HG02943 (cell line): ENCODE results near the gene MYOG.

ENCODE experiments used
- ATAC-seq: cut with Tn5 transposase; IDR thresholded peaks from one replicate; pipeline ENCODE4 v1.9.1; 2021; ENCODE audit warnings: mild to moderate bottlenecking, low read depth, moderate library complexity; ENCODE audit not compliant: unreplicated experiment

MYOG gene

DNA sequence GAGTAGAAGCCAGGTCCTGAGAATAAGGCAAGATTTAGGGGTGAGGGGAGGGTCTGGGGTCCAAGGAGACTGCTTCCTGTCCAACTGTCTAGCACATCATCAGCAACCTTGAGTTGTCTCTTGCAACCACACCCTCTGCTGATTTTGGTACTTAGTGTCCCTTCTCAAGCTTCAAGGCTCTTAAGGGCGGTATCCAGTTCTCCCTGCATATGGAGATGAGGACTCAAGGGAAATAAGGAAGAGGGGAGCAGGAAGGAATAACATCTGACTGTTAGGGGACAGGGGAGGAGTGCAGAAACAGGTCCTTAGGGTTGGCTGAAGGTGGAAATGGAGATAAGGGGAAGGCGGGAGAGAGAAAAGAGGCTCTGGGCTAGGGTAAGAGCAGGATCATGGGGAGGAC, 12.3 kb downstream of the MYOG start:
- ATAC-seq: no peak

DNA sequence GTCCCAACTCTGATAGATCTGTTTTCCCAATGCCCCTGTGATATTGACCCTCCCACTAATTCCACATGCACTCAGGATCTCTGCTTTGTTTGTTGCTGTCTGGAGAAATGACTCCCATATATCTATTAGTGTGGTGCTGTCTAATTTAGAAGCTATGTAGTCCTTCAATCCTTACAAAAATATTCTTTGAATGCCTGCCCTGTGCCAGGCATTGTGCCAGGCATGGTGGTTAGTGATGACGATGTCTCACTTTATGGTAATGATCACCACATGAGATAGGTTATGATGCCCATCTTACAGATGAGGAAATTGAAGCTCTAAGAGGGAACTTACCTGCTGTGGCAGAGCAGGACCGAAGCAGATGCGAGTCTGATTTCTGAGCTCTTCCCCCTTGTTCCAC, 12.9 kb downstream of the MYOG start:
- ATAC-seq: no peak

DNA sequence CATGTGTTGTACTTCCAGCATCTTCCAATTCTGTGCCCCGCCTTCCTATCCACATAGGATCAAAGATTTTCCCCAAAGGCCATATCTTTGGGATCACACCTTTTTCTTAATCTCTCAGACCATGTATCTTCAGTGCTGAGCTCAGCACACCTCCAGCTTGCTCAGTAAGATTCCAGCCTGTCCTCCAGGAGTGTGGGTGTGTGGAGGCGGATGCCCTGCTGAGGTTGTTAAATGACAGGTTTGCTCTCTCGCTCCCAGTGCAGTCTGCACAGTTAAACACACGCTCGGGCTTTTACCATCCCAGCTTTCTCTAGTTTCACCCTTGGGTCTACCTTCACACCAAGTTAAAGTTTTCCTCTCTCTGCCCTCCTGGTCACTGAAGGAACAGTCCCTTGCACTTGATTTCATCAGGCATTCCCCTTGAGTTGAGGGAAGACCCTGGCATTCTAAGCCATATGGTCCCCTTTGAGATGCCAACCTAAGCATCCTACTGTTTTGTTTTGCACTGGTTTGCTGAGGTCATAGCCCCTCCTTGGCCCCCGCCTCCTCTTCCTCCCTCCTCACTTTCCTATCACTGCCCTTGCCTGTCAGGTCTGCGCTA, 13.7 kb downstream of the MYOG start:
- no peak for ATAC-seq

DNA sequence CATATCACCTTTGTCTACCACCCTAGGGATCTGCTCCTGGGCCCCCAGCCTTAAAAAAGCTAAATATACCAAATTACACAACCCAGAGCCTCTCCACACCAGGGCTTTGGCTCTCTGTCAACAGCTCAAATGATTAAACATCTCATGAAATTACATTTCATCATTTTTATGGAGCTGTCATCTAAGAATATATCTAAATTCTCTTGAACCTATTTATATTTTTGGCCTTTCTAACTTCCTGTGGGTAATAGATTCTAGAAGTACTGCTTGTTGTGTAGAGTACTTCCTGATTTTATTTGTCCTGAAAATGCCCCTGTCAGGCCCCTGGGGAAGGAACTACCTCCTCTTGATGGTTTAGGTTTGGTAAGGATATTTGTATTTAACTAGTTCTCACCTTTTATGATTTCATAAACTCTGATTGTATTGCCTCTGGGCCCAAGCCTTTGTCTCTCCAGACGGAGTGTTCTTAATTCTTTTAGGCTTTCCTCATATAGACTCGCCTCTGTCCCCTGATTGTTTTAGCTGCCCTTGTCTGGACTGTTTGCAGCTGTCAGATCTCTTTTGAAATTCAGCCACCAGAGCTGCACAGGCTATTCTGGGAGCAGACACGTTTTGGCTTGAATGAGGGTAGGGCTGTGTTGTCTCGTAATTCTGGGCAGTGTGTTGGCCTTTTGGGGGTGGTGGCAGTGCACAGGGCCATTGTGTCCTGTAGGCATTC, 16.6 kb downstream of the MYOG start:
- no peak for ATAC-seq

DNA sequence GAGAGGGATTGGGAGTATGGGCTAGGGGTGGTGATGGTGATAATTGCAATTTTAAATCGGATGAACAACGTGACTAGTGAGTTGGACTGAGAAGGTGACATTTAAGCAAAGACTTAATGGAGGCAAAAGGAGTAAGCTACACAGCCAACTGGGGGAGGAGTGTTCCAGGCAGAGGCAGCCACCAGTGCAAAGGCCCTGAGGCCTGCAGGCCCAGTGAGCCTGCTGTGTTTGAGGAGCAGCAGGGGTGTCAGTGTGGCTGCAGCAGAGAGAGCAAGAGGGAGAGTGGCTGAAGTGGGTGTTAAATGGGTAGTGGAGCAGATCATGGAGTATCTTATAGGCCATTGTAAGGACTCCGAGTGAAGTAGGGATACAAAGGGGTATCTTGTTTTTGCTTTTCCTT, 18.8 kb downstream of the MYOG start:
- no peak for ATAC-seq

DNA sequence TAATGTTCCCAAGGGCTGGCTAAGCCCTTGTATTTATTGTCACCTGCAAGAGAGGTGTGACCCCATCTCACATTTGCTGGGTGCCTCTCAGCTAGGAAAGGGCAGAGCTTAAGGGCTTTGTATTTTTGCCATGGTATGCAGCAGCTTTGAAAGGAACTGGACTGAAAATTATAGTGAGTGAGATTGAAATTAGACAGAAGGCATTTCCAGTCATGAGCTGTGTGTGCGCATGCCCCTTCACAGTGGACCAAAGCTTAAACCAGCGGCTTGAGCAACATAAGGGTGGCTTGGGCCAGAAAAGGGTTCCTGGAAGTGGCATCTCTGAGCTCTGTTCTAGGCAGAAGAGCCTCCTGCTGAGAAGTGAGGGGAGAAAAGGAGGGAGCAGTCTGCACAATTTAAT, 19.8 kb downstream of the MYOG start:
- ATAC-seq: no peak

DNA sequence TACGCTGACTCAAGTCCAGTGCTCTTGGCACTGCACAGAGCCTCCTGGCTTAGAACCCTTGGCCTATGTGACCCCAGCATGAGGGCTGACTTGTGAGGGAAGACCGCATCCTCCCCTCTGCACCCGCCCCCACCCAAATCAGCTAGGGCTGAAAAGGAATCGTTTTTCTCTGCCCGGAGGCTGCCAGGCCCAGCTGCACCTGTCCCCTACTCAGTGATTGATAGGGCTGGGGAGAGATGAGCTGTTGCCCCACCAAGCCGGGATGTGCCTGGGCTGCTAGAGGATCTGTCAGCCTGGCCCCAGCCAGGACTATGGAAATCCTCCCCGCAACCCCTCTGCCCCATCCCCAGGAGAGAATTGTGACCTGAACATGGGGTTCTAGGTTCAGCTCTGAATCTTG, 20.6 kb downstream of the MYOG start:
- ATAC-seq: no peak

DNA sequence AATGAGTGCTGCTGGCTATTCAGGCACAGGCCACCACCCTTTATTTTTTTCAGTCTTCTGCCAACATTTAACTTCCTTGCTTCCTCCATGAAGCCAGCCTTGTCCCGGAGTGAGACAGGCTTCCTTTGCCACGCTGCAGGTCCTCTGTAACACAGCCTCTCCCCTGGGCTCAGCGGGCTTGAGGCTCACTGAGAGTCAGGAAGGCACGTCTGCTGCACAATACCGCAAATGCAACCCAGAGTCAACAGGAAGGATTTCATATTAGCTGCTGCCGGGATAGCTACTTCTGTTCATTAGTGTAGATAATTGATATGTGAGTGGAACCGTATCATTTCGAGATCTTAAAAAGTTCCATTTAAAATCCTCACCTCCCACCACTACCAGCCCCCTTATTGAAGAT, 22.5 kb downstream of the MYOG start:
- ATAC-seq: no peak

DNA sequence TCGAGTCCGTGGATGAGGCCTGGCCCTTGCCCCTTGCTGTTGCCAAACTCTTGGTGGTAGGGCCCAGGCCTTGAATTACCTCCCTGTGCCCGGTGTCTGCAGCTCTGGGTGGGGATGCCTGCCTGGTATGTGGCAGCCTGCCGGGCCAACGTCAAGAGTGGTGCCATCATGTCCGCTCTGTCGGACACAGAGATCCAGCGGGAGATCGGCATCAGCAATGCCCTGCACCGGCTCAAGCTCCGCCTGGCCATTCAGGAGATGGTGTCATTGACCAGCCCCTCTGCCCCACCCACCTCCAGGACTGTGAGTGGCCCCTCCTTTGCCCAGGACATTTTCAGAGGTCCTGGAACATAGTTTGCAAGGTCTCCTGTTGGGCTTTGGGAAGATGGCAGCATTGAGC, 25.7 kb downstream of the MYOG start:
- no peak for ATAC-seq

DNA sequence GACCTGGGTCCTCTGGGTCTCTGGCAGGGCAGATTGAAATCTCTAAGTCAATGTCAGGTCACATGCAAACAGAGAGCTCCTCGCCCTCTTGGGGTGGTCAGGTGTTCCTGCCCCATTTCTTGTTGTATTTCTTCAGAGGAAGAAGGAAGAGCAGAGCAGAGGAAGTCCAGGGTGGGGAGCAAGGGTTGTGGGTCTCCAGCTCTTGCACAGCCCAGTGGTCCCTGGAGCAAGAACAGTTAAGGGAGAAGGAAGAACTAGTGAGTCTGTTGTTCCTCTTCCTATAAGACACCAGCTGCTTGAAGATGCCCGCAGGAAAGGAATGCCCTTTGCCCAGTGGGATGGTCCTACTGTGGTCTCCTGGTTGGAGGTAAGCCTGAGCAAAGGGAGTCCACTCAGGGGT, 26.3 kb downstream of the MYOG start:
- ATAC-seq: no peak

DNA sequence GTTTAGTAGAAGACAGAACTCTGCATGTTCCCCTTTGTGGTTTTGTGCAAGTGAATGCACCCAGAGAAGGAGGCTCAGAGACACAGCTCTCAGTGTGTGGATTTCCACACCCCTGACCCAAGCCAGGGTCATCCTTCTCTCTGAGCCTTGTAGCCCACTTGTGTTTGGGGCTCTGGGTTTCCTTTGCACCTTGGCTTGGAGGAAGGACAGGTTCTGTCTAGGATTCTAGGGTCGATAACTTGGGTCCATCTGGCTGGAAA, 27.2 kb downstream of the MYOG start:
- no peak for ATAC-seq

DNA sequence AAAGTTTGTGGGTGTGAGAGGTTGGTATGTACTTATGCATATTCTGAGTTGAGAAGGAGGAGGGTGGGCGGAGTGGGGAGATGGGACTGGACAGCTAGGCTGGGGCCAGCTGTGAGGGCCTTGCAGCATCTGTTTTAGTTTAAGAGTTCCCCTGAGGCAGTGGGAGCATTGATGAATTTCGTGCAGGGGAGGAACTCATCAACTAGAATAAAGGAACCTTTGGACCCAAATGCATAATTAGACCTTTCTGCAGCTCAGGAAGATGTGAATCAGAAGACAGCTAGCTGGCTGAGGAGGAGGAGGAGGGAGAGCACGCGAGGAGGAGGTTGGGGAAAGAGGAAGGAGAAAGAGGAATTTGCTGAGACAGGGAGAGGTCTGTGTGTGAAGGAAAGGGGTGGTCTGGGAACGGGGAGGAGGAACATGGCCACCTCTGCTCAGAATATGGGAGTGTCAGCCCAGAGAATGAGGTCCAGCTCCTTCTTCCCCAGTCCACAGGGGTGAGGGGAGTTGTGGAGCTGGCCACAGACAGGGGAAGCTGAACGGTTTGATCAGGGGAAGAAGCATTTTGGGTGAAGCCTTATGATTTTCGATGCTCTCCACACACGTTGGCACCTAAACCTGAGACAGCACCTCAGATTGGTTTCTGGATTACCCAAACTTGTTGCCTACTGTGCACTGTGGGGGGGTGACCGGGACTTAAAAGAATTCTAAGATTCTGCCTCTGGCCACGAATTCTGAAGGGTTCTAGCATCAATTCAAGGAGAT, 27.7 kb downstream of the MYOG start:
- ATAC-seq: no peak

DNA sequence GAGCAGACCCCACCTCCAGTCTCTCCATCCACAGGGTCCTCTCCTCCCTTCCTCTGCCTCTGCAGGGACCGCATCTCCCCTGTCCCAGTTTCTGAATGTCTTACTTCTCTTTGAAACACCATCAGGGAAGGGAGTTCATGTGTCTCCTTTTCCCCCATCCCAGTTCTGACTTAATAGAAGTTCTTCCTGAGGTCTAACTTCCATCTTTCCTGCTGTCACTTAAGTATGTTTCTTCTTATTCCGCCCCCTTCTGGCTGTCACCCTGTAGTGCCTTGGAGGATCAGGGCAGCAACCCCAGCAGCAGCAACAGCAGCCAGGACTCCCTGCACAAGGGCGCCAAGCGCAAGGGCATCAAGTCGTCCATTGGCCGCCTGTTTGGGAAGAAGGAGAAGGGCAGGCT, 29.3 kb downstream of the MYOG start:
- no peak for ATAC-seq

DNA sequence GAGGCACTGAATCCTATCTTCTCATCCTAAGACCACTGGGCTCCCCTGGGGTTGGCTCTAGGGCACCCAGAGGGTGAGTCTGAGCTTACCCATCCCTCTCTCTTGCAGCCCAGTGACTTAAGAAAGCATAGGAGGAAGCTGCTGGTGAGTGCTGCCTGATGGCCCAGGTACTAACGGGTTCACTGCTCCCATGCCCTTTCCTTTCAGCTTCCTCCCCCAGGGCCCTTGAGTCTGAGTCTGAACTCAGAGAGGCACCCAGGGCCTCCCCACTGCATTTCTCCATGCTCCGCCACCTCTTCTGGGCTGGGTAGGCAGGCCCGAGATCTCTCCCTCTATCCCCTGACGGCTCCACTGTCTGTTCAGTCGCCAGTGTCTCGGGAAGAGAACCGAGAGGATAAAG, 29.8 kb downstream of the MYOG start:
- no peak for ATAC-seq

DNA sequence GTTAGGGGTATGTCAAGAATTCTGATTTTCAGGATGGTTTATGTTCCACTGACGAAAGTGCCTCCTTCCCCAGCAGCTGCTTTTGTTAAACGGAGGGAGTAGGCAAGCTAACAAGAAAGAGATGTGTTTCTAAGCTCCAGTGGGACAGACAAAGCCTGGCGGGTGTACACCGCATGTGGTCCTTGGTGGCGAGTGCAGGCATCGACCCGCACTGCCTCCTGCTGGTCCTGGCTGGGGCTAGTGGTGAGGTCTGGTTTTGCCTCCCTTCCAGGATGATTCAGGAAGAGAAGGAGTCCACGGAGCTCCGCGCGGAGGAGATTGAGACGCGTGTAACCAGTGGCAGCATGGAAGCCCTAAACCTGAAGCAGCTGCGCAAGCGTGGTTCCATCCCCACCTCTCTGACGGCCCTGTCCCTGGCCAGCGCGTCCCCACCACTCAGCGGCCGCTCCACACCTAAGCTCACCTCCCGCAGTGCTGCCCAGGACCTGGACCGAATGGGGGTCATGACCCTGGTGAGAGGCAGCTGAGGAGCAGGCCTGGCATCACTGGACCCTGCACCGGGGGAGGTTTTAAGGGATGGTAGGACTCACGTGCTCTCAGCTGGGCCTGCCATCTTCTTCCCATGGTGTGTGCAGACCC, 30.5 kb downstream of the MYOG start:
- ATAC-seq: no peak

DNA sequence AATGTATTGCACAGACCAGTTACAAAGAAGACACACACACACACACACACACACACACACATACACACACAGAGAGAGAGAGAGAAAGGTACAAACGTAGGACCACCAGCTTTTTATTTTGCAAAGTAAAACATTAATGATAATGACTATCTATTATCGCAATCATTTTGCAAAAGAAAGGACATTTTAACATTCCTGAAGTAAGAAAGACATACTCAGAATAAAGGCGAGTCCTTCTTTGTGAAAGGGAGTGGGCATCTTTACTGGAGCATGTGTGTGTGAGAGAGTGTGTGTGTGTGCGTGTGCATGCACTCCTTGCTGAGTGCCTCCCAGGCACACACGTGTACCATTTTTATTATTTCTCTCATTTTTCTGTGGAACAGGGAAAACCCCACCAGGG, 31.2 kb downstream of the MYOG start:
- no peak for ATAC-seq

DNA sequence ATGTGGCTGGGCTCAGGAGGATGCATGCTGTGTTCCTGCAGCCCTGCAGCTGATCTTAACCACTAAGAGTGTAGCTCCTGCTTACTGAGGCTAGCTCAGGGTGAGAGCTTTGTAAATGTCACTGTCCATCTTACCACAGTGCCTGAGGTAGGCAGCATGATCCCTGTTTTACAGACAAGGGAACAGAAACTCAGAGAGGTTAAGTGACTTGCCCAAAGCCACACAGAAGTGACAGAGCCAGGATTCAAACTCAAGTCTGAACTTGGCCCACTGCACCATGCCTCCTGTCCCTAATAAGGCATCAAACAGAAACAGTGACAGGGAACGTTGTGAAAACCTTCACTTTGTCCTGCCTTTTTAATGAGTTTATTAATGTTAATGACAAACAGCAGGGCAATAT, 31.6 kb downstream of the MYOG start:
- no peak for ATAC-seq

DNA sequence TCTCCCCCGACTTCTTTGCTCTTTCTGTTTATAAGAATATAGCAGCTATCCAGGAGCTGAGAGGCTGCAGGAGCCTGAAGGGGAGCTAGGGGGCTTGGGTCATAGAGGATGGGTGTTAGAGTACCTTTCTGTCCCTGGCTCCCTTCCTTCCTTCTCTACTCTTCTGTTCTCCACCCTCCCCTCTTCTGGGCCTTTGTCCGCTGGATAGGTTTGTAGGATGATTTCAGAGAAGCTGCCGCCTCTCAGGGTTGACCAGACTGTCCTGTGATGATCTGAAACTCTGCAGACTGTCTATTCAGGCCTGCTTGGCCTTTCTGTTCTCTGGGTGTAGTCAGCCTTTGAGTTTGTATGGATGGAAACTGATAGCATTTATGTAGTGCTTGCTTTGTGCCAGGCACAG, 33.2 kb downstream of the MYOG start:
- no peak for ATAC-seq

DNA sequence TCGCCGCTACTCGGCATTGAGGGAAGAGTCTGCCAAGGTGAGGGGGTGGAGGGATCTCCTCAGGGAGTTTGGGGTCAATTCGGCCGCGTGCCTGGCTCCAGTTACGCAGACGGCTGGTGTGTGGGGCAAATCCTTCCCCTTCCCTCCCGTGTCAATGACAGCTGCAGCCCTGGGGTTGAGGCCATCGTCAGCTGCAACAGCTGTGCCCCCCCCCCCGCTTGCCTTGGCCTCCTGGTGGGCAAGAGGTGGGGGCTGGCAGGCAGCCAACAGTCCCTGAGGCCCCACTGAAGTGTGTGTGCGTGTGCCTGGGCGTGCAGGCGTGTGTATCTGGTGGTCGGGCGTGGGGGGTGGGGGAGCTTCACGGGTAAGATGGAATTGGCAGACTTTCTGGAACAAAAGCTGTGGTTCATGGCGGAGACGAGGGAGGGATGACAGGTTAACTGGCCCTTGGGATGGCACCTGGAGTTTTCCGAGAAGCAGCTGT, 33.9 kb downstream of the MYOG start:
- ATAC-seq: no peak

DNA sequence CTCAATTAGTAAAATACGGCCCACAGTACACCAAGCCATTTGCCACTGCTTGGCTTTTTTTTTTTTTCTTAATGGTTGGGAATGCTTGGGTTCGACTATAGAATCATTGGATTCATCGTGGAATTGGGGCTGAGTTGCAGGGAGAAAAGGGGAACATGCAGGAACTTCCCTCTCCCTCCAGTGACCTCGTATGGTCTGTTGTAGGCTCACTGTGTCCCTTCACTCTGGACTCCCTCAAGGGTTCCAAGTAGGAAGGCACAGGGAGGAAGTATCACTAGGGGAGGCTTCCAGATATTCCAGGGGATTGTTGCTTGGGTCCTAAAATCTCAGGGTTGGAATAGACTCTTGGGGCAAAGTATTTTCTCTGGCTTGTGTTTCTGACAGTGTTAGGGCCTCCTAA, 35.0 kb downstream of the MYOG start:
- ATAC-seq: no peak

DNA sequence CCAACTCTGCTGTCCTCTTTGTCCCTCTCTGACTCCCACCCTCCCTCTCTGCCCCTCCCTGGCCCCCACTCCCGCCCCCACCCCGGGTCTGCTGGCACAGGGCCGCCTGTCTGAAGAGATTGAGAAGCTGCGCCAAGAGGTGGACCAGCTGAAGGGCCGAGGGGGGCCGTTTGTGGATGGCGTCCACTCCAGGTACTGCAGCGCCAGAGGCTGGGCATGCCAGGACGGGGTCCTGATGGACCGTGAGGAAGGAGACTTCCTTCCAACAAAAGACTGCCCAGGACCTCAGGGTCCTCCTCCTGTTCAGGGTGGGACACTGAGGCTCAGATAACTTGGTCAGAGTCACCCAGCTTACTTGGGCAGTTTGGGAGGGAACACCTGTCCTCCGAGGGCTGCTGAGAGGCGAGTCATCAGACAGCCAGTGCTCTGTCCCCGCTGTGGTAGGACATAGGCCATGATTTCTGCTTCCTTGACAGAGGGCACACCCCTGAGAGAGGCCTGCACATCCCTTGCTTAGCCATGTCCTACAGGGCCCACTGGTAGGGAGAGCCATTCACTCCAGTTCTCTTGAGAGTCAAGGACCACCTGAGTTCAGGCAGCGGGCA, 36.1 kb downstream of the MYOG start:
- ATAC-seq: no peak
